Activated T-cell treated with anti-CD3 and anti-CD28 coated beads, Interleukin-2, amount 50 U/mL, for 72 hours (primary cell): Measurements from ENCODE around the gene BEX3. TPM values are rescaled to one million over a fixed set of nuclear protein-coding genes. Genes with fewer than 3 reads are reported as not detected.
"Not testable (repeated sequence)": the region's sequence is repeated elsewhere in the genome, so short reads cannot be mapped to it uniquely, and the experiment has no call there.

Experiments used
- ATAC-seq, 2 donors: fragments of 150-1000 bp; cut with Tn5 transposase; replicated peaks in 1 of 2; 2 replicates each; pipeline ENCODE4 v1.10.0; 2021; ENCODE audit warnings: moderate library complexity in 2 of 2, mild to moderate bottlenecking in 1 of 2
- DNase-seq, 2 donors: peaks; one replicate each; pipeline ENCODE4 v3.0.0; 2021 to 2022; ENCODE audit warnings: mixed read lengths in 1 of 2
- H3K27ac Mint-ChIP-seq: one replicate; pipeline ENCODE4 v1.8.0; 2022; ENCODE audit warnings: mild to moderate bottlenecking, moderate library complexity, mixed read lengths
- H3K27me3 Mint-ChIP-seq: one replicate; pipeline ENCODE4 v1.8.0; 2022; ENCODE audit warnings: low read depth, mixed read lengths
- H3K36me3 Mint-ChIP-seq, 2 donors: one replicate each; pipeline ENCODE4 v1.8.0; 2022; ENCODE audit warnings: mixed read lengths in 2 of 2, mild to moderate bottlenecking in 1 of 2; ENCODE audit not compliant: insufficient read depth in 2 of 2
- H3K4me1 Mint-ChIP-seq: one replicate; pipeline ENCODE4 v1.8.0; 2022; ENCODE audit warnings: low read depth, mixed read lengths
- H3K4me3 Mint-ChIP-seq, 2 donors: one replicate each; pipeline ENCODE4 v1.8.0; 2022; ENCODE audit warnings: mild to moderate bottlenecking in 2 of 2, mixed read lengths in 2 of 2, moderate library complexity in 2 of 2
- H3K9me3 Mint-ChIP-seq, 2 donors: one replicate each; pipeline ENCODE4 v1.8.0; 2022; ENCODE audit warnings: mixed read lengths in 2 of 2
- total RNA-seq, 2 donors: library from RNA; stranded (reverse); gene quantifications; one replicate each; pipeline ENCODE4 v1.2.3, GENCODE V29; 2022

The BEX3 gene
- total RNA-seq, 2 donors from 2014 or later: 17.3 to 33.0 TPM

DNA sequence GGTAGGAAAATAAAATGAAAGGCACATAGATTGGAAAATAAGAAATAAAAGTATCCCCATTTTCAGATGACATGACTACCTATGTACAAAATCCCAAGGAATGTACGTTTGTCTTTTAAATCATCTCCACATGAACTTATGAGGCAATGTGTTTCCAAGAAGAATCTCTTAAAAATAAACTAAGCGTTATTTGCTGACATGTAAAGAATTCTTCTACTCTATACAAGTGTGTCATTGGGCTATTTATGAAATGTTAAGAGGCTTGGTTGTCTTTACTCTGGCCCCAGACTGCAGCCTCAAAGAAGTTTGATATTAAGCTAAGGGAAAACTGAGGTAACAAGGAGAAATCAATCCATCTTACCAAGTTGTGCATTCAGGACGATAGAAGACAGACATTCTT is 17.1 kb downstream of the BEX3 start:
- Mint-ChIP-seq H3K4me1 (no peaks in the 10 kb centered on the region), H3K9me3 (no peaks in the 10 kb centered on the region), H3K27me3 (peaks cover 48% of the 10 kb centered on the region), H3K27ac (no peak overlapping the region), H3K36me3 (no peaks in the 10 kb centered on the region), H3K4me3 (no peak overlapping the region)
- ATAC-seq (no peak), DNase-seq (no peak)

DNA sequence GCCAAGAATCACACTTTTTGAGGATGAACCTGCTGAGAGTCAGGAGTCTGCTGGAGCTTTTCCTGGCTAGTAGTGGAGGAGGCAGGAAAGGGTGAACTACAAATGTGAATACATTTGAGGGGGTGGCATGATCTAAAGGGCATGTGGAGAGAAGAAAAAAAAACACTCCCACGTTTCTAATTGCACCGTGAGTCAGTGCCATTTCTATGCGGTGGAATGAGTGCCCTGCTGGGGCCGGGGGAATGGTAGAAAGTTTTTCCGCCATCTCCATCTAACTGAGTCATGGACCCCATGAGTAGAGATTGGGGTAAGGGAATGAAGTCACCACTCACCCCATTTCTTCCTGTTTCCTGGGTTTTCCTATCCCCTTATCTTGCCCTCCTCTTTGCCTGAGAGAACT is 19.8 kb downstream of the BEX3 start:
- Mint-ChIP-seq H3K4me1 (no peaks in the 10 kb centered on the region), H3K9me3 (no peaks in the 10 kb centered on the region), H3K4me3 (no peak overlapping the region), H3K27ac (no peak overlapping the region), H3K36me3 (no peaks in the 10 kb centered on the region), H3K27me3 (peaks cover 38% of the 10 kb centered on the region)
- no peak for ATAC-seq
- DNase-seq: no peak

DNA sequence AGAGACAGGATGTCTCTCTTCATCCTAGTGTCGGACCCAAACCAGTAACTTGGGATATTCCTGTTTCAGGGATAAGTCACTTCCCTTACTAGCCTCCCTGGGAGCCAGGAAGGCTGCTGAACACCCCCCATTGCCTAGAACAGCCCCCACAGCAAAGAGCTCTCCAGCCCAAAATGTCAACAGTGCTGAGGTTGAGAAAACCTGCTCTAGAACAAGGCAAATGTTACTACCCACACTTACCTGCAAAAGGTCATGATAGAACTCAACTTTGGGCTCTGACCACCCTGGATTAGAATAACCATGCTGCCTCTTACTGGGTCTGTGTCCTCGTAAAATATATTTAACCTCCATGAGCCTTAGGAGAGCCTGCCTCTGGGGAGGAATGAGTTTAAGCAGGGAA is 20.3 kb downstream of the BEX3 start:
- H3K27ac Mint-ChIP-seq: no peak overlapping the region
- H3K36me3 Mint-ChIP-seq: no peaks in the 10 kb centered on the region
- DNase-seq (no peak), ATAC-seq (no peak)
- H3K4me1 Mint-ChIP-seq: no peaks in the 10 kb centered on the region
- no peaks in the 10 kb centered on the region for H3K9me3 Mint-ChIP-seq
- peaks cover 36% of the 10 kb centered on the region for H3K27me3 Mint-ChIP-seq
- H3K4me3 Mint-ChIP-seq: no peak overlapping the region

DNA sequence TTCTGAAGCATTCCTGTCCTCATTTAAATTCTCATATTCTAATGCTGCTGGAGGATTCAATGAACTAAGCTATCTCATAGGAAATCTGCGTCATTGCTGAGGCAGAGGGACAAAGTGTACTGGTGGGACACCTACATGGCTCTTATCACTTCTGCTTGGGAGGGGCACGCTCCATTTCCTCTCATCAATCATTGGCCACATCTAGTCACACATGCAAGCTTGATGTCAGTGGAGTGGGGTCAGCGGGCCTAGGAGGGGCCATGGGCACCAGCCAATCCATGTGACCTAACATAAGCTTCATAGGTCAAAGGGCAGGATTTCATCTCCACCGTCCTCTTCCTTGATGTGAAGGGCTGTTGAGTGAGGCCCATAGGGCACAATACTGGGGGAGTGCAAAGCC is 21.4 kb downstream of the BEX3 start:
- Mint-ChIP-seq H3K9me3 (no peaks in the 10 kb centered on the region), H3K27ac (no peak overlapping the region), H3K4me1 (no peaks in the 10 kb centered on the region), H3K4me3 (no peak overlapping the region), H3K36me3 (no peaks in the 10 kb centered on the region), H3K27me3 (peaks cover 36% of the 10 kb centered on the region)
- DNase-seq: no peak
- no peak for ATAC-seq

DNA sequence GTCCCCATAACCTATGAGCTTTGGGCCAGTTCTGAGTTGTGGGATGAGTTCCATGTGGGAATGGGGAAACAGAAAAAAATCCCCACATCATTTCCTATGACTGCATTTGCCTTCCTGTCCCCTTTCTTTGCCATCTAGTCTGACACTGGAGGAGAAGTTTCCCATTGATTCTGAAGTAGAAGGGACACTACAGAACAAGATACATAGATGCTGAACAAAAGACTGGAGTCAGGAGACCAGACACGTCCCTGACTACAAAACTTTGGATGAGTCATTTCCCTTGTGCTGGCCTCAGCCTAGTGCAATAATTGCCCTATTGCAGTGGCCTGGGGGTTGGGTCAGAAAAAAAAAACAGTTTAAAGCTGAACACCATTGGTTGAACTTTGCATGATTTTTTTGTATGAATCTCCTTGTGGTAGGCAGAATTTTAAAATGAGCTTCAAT is 22.1 kb downstream of the BEX3 start:
- Mint-ChIP-seq H3K9me3 (no peaks in the 10 kb centered on the region), H3K4me1 (no peaks in the 10 kb centered on the region), H3K27ac (no peak overlapping the region), H3K4me3 (no peak overlapping the region), H3K27me3 (peaks cover 30% of the 10 kb centered on the region), H3K36me3 (no peaks in the 10 kb centered on the region)
- ATAC-seq (peak; percentile 64 to 71), DNase-seq (peak in 1 of 2 donors; percentile 4)

DNA sequence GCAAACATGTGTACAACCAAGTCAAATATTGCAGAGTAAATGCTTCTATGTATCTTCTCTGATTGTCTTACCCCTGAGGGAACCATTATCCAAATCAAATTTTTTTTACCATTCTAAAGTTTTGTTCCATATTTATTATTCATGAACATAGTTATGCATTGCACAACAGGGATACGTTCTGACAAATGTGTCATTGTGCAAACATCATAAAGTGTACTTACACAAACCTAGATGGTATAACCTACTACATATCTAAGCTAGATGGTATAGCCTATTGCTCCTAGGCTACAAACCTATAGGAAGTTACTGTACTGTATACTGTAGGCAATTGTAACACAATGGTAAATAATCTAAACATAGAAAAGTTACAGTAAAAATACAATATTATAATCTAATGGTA is 23.4 kb downstream of the BEX3 start:
- H3K9me3 Mint-ChIP-seq: no peaks in the 10 kb centered on the region
- peaks cover 25% of the 10 kb centered on the region for H3K27me3 Mint-ChIP-seq
- no peak overlapping the region for H3K27ac Mint-ChIP-seq
- no peaks in the 10 kb centered on the region for H3K36me3 Mint-ChIP-seq
- H3K4me1 Mint-ChIP-seq: peaks cover 6% of the 10 kb centered on the region
- no peak for DNase-seq
- no peak overlapping the region for H3K4me3 Mint-ChIP-seq
- no peak for ATAC-seq

DNA sequence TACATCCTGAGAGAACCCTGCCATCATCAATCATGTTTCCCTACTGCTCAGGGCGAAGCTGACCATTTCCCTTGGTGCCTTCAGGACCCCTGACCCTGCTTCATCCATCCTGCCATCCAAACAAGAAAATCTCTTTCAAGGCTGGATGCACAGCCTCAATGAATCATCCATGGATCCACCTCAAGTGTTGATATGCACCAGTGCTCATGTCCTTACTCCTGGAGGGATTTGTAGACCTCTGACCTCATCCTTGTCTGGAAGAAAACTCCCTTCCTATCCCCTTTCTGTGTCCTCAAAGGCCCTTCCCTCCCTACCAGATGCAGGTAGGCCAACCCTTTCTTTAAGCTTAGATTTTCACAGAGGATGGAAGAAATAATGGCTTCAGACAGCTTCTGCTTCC is 24.6 kb downstream of the BEX3 start:
- H3K27me3 Mint-ChIP-seq: peaks cover 35% of the 10 kb centered on the region
- H3K4me3 Mint-ChIP-seq: no peak overlapping the region
- no peaks in the 10 kb centered on the region for H3K36me3 Mint-ChIP-seq
- peaks cover 15% of the 10 kb centered on the region for H3K4me1 Mint-ChIP-seq
- H3K27ac Mint-ChIP-seq: no peak overlapping the region
- no peak for DNase-seq
- ATAC-seq: no peak
- no peaks in the 10 kb centered on the region for H3K9me3 Mint-ChIP-seq

DNA sequence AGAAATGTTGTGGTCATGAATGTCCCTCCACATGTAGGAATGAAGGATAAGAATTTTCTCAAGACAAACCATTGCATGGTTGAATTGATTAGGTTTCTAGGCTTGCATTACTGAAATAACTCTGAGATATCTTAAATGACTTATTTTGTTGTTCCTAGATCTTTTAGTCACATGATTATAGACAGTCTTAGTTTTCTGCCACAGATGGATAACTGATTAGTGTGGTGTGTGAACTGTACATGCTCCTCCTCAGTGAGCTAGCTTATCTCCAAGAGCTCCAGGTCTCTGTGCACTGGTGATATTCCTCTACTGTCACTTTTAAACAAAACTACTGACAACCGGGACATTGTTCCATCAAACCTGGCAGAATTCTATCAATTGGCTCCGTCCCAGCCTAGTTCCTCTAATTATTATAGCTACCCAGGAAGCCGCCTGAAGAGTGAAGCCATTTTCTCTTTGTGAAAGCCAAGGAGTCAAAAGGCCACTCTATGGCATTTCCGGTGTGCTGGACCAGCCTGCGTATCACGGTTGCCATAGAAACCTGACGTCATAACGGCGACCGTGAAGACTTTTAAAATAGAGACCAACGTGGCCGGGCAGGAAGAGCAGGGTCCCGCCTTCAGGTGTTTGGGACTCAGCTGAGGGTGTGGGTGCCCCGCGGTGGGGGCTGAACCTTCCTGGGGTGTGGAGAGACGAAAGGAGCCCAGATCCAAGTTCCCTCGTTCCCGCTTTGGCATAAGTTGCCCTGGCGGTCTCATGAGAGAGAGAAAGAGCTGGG is 28.1 kb downstream of the BEX3 start:
- ATAC-seq: peak; percentile 92 to 96
- peak; percentile 67 to 69 for DNase-seq
- no peaks in the 10 kb centered on the region for H3K36me3 Mint-ChIP-seq

DNA sequence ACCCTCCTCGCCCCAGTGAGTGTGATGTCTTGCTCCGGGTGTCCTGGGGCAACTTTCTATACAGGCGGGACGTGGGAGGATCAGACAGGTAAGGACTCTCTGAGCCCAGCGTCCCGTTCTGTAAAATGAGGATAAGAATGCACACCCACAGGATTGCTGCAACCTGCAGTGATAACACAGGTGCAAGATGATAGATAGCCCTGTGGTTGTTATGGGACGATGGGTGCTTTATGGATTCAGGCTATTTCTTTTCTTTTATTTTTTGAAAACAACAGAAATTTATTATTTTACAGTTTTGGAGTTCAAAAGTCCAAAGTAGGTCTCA is 28.6 kb downstream of the BEX3 start:
- H3K4me3 Mint-ChIP-seq: peak overlapping the region; percentile 90 to 96
- H3K4me1 Mint-ChIP-seq: peaks cover 16% of the 10 kb centered on the region
- H3K27ac Mint-ChIP-seq: no peak overlapping the region
- H3K36me3 Mint-ChIP-seq: no peaks in the 10 kb centered on the region
- no peak for ATAC-seq
- peaks cover 30% of the 10 kb centered on the region for H3K27me3 Mint-ChIP-seq
- no peaks in the 10 kb centered on the region for H3K9me3 Mint-ChIP-seq
- no peak for DNase-seq

More for the DNA sequence above, 28.1 kb downstream of the BEX3 start:
- H3K4me3 Mint-ChIP-seq: peak overlapping the region; percentile 90 to 96
- H3K9me3 Mint-ChIP-seq: no peaks in the 10 kb centered on the region
- H3K27ac Mint-ChIP-seq: peak overlapping the region; percentile 87
- peaks cover 24% of the 10 kb centered on the region for H3K27me3 Mint-ChIP-seq
- H3K4me1 Mint-ChIP-seq: peaks cover 16% of the 10 kb centered on the region

DNA sequence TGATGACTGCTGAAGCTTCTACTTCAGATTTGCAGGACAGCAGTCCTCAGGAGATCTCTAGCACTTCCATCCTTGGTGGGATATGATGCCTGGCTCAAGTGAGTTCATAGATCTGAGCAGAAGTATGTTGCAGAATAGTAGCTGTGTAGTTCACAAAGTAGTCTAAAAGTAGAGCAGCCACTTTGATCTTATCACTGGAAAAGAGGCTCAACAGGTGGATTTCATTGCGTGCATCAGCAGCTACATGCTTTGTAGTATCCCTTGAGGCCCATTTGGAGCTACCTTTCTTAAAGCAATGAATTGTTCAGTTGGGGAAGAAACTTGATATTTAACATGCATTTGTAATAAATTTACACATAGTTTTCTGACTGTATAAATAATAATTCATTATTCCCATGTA is 29.9 kb downstream of the BEX3 start:
- DNase-seq (no peak), ATAC-seq (no peak)
- no peaks in the 10 kb centered on the region for H3K9me3 Mint-ChIP-seq
- H3K36me3 Mint-ChIP-seq: no peaks in the 10 kb centered on the region
- H3K4me3 Mint-ChIP-seq: no peak overlapping the region
- H3K4me1 Mint-ChIP-seq: peaks cover 16% of the 10 kb centered on the region
- peaks cover 30% of the 10 kb centered on the region for H3K27me3 Mint-ChIP-seq
- H3K27ac Mint-ChIP-seq: no peak overlapping the region

DNA sequence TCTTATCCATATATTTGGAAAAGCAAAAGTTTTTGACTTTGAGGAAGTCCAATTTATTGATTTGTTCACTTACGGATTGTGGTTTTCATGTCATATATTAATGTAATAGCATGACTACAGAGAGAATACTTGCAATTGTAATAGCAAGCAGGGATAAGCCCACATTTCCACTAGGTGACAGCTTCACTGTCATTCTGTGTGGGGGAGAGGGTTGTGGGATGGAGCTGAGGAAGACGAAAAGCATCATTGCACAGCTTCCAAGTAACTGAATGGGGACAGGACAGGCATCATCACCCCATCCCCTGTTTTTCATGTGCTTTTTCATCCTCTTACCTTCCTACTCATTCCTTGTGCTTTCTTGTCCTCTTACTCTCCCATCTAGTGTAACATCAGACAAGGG is 31.4 kb downstream of the BEX3 start:
- Mint-ChIP-seq H3K9me3 (no peaks in the 10 kb centered on the region), H3K4me1 (peaks cover 16% of the 10 kb centered on the region), H3K27me3 (peaks cover 29% of the 10 kb centered on the region), H3K4me3 (no peak overlapping the region), H3K36me3 (no peaks in the 10 kb centered on the region), H3K27ac (no peak overlapping the region)
- DNase-seq (no peak), ATAC-seq (no peak)

DNA sequence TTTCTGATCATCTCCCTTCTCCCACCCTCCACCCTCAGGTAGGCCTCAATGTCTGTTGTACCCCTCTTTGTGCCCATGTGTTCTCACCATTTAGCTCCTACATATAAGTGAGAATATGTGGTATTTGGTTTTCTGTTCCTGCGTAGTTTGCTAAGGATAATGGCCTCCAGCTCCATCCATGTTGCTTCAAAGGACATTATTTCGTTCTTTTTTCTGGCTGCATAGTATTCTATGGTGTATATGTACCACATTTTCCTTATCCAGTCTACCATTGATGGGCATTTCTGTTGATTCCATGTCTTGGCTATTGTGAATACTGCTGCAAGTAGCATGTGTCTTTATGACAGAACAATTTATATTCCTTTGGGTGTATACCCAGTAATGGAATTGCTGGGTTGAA is 35.4 kb downstream of the BEX3 start:
- not testable (repeated sequence) for H3K36me3 Mint-ChIP-seq, H3K4me1 Mint-ChIP-seq, ATAC-seq, H3K4me3 Mint-ChIP-seq, DNase-seq, H3K9me3 Mint-ChIP-seq, H3K27ac Mint-ChIP-seq
- H3K27me3 Mint-ChIP-seq: peaks cover 12% of the 10 kb centered on the region

DNA sequence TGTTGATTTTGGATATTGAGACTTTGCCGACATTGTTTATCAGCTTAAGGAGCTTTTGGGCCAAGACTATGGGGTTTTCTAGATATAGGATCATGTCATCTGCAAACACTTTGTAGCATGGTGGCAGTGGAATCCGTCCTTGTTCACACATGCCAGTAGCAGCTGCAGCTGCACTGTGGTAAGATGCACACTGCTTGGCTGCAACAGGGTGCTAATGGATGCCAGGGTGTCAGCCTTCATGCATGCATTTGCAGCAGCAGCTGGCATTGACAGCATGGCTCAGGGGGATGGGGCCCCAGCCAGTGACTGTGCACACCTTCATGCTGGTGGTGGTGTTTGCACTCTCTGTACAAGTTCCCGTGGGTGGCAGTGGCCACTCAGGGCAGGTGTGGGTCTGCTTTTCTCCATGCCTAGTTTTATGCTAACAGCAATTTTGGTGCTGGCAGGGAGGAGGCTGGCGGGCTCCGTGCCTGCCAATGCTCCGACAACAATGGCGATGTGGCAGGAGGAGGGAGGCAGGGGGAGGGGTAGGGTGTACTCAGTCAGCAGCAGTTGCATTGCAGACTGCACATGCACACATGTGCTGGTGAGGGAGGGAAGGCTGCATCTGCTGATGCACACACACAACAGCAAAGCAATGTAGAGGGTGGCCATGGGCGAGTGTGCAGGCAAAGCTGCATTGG is 37.5 kb downstream of the BEX3 start:
- Mint-ChIP-seq H3K4me1 (no peaks in the 10 kb centered on the region), H3K27me3 (peaks cover 12% of the 10 kb centered on the region), H3K9me3 (no peaks in the 10 kb centered on the region), H3K4me3 (no peak overlapping the region), H3K36me3 (no peaks in the 10 kb centered on the region), H3K27ac (no peak overlapping the region)
- no peak for ATAC-seq
- DNase-seq: no peak

DNA sequence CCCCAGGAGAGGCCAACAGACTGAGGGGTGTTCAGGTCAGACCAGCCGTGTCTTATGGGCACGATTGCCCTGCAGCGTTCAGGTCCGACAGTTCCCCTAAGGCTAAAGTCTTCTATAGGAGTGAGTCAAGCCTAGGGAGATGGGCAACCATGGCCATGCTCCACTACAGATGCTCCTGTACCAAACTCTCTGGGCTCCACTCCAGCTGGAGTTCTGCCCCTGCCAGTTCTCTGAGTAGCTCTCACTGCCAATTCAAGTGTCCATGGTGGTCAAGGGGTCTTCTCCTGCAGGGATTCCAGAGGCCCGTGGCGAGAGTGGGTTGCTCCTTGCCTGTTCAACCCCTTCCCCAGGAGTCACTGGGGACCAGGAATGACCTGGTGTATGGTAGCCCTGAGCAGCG is 38.2 kb downstream of the BEX3 start:
- Mint-ChIP-seq H3K27ac (no peak overlapping the region), H3K27me3 (peaks cover 9% of the 10 kb centered on the region), H3K36me3 (no peaks in the 10 kb centered on the region), H3K4me3 (no peak overlapping the region), H3K4me1 (no peaks in the 10 kb centered on the region), H3K9me3 (no peaks in the 10 kb centered on the region)
- DNase-seq (no peak), ATAC-seq (no peak)
